ENCODE results near the gene RIF1.

- TF ChIP-seq EZH2phosphoT487 (IDR thresholded peaks at IDR 0.05; ENCODE audit: insufficient read depth, low read depth) (no peak), EZH2 (IDR thresholded peaks at IDR 0.05; ENCODE audit: insufficient read depth, poor library complexity, severe bottlenecking) (no peak)
These were observed 74.4 kb downstream of the RIF1 start for GRCh38 chr2:151484100-151484499.
